GM19240 (cell line): ENCODE results near the gene PEMT.

ENCODE experiments used
- DNase-seq: peaks from one replicate; pipeline ENCODE4 v3.0.0; 2011; ENCODE audit warnings: low spot score; ENCODE audit not compliant: insufficient read length

PEMT gene

GRCh38 chr17:17514993-17515933 is 76.2 kb downstream of the PEMT start:
- DNase-seq = no peak

- no peak for DNase-seq
These were observed 77.0 kb downstream of the PEMT start for GRCh38 chr17:17514361-17514992.

GRCh38 chr17:17513626-17514025 is 77.9 kb downstream of the PEMT start:
- DNase-seq = no peak

GRCh38 chr17:17512866-17513265 is 78.6 kb downstream of the PEMT start:
- no peak for DNase-seq

GRCh38 chr17:17511881-17512858 is 79.3 kb downstream of the PEMT start:
- DNase-seq = no peak

- no peak for DNase-seq
These were observed 80.2 kb downstream of the PEMT start for GRCh38 chr17:17511293-17511741.

- DNase-seq = no peak
These were observed 80.8 kb downstream of the PEMT start for GRCh38 chr17:17510456-17511292.

GRCh38 chr17:17509601-17510425 is 81.7 kb downstream of the PEMT start:
- no peak for DNase-seq

- DNase-seq = no peak
These were observed 82.6 kb downstream of the PEMT start for GRCh38 chr17:17508646-17509591.

GRCh38 chr17:17508019-17508535 is 83.4 kb downstream of the PEMT start:
- no peak for DNase-seq

GRCh38 chr17:17507465-17508011 is 84.0 kb downstream of the PEMT start:
- no peak for DNase-seq

- no peak for DNase-seq
These were observed 84.5 kb downstream of the PEMT start for GRCh38 chr17:17506893-17507464.

- DNase-seq = no peak
These were observed 85.2 kb downstream of the PEMT start for GRCh38 chr17:17506181-17506741.

GRCh38 chr17:17505610-17506171 is 85.8 kb downstream of the PEMT start:
- no peak for DNase-seq

GRCh38 chr17:17505151-17505550 is 86.4 kb downstream of the PEMT start:
- DNase-seq = no peak

- no peak for DNase-seq
These were observed 87.0 kb downstream of the PEMT start for GRCh38 chr17:17504341-17505140.
